HG02885 (cell line): ENCODE measurements around the gene NOS1AP.
A peak's percentile ranks its signal among the peaks of the same experiment; 100 is the strongest.

Experiments used
- ATAC-seq: cut with Tn5 transposase; IDR thresholded peaks from one replicate; pipeline ENCODE4 v1.9.1; 2021; ENCODE audit warnings: mild to moderate bottlenecking; ENCODE audit not compliant: unreplicated experiment, poor library complexity

Gene NOS1AP

GRCh38 chr1:162234571-162234970 is 165.1 kb downstream of the NOS1AP start:
- no peak for ATAC-seq

DNA sequence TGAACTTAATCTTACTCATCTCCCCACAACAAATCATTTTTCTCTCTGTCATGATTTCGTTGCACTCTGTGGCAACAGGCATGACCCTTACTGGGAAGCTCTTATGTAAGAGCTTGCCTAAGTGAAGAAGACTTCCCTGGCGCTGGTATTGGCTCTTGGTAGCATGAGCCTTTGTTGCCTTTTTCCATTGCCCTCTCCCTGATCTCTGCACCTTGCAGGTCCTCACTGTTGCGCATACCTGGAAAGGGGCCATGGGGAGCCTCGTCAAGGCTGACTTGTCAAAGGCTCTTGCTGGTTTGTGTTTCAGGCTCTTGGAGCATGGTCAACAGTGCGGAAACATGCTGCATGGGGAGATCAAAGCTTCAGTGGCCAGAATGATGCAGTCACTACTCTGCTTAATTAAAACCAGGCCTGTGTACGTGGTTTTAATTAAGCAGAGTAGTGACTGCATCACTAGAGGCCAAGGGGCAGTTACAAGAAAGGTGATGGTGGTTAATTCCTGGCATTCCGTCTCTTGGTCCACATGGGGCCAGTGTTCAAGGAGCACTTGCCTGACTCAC is 165.8 kb downstream of the NOS1AP start:
- no peak for ATAC-seq

- ATAC-seq: no peak
Measured at GRCh38 chr1:162236201-162236600, 166.7 kb downstream of the NOS1AP start.

DNA sequence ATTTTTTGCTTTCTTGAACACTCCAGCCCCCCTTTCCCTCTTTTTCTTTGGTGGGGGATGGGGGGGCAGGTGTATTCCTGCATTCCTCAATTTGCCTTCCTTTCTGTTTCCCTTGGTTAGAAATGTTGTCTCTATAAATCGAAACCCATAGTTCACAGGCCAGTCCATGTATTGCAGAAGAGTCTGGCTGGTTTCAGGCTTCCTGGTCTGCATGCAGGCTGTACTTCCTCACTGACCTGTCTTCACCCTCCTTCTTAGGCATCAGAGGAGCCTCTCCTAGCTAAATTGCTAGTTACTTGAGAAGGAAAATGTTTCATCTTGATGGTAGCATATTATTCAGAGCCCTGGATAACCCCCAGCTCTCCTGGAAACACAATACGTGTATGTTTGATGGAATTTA is 167.1 kb downstream of the NOS1AP start:
- no peak for ATAC-seq

- no peak for ATAC-seq
Measured at GRCh38 chr1:162240577-162240976, 171.1 kb downstream of the NOS1AP start.

- no peak for ATAC-seq
Measured at GRCh38 chr1:162242804-162243203, 173.3 kb downstream of the NOS1AP start.

DNA sequence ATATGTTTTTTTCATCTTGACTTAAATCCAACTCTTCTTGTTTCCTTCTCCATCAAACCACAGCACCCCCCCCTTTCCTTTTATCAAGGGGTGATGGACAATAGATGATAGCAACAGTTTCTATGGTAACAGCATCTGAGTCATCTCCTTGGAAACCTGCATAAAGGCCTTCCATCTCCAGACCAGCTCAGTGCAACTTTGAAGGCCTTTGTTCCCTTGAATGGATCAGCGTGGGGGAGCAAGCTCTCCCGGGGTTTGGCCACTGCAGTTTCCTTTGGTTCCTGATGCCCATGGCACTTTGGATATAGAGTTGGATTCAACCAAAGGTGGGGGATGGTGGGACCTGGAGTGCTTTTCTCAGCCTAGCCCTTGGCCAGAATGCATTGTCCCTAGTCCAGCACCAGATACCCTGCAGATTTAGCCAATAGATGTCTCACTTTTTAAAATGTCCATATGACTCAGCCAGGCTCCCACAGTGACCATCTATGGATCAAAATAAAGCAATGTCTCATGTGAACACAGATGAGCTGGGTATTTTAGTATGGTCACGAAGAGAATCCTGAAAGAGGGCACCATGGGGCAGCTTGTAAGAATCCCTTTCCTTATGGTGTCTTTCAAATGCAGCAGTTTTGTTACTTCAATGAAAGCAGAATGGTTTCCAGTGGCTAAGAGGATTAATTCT is 179.5 kb downstream of the NOS1AP start:
- no peak for ATAC-seq

- no peak for ATAC-seq
Measured at GRCh38 chr1:162250004-162250730, 180.7 kb downstream of the NOS1AP start.

GRCh38 chr1:162251102-162251501 is 181.6 kb downstream of the NOS1AP start:
- ATAC-seq: no peak

- no peak for ATAC-seq
Measured at GRCh38 chr1:162252214-162252613, 182.7 kb downstream of the NOS1AP start.

- no peak for ATAC-seq
Measured at GRCh38 chr1:162253790-162254189, 184.3 kb downstream of the NOS1AP start.

DNA sequence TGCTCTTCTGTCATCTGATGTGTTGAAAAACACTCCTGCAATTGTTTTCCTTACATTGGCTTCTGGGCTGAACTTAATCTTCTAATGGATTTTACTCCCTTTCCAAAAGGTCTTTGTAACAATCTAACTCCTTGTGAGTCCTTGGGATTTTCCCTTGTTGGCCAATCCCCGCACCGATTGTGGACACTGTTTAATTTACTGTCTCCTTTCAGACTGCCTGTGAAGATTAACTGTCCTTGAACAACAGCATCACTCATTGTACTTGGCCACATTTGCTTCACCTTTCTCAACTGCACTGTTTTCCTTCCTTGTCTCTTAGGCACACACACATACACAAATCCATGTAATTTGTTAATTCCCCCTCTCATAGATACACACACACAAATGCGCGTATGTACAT is 186.8 kb downstream of the NOS1AP start:
- no peak for ATAC-seq

GRCh38 chr1:162258394-162258793 is 188.9 kb downstream of the NOS1AP start:
- no peak for ATAC-seq

DNA sequence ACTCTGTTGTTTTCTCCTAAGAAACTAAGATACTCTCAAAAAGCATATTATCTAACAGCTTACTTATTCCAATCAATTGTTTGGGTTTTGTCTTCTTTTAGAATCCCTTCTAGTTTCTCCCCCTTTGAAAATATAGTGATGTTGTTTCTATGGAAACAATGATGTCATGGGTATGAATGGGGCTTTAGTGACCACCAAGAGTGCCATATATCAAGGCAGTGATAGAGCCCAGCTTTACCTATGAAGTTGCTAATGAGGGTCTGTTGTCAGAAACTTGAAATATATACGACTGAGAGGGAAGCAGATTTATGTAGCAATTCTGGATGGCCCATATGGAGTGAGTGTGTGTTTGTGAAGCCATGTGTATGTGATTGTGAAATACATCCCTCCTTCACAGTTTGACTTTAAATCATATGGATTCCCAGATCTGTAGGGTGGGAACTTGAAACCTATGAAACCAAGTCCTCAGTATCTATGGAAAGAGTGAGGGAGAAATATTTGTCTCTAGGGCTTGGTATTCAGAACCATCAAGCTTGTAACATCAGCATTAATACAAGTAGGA is 190.5 kb downstream of the NOS1AP start:
- ATAC-seq: no peak

DNA sequence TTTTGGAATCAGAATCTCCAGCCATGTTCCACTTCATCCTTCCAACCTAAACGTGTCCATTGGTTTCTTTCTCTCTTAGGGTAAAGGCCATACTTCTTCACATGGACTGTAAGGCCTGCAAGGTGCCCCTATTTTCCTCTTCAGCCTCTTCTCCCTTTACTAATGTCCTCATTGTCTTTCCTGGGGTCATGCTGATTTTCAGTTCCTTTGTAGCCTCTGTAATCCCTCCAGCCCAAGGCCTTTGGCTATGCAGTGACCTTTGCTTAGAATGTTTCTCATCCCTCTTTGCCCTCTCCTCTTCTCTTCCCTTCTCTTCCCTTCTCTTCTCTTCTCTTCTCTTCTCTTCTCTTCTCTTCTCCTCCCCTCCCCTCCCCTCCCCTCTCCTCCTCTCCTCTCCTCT is 194.6 kb downstream of the NOS1AP start:
- no peak for ATAC-seq

GRCh38 chr1:162265983-162266382 is 196.5 kb downstream of the NOS1AP start:
- ATAC-seq: peak; percentile 95

GRCh38 chr1:162270016-162270770 is 200.7 kb downstream of the NOS1AP start:
- no peak for ATAC-seq

GRCh38 chr1:162271972-162272371 is 202.5 kb downstream of the NOS1AP start:
- no peak for ATAC-seq

- no peak for ATAC-seq
Measured at GRCh38 chr1:162272419-162272818, 202.9 kb downstream of the NOS1AP start.

- no peak for ATAC-seq
Measured at GRCh38 chr1:162275622-162276175, 206.2 kb downstream of the NOS1AP start.
